GM18867 (cell line): Measurements from ENCODE around the gene PKNOX2.
"Not testable (repeated sequence)": the region's sequence is repeated elsewhere in the genome, so short reads cannot be mapped to it uniquely, and the experiment has no call there.

Experiments used
- ATAC-seq: cut with Tn5 transposase; IDR thresholded peaks from one replicate; pipeline ENCODE4 v1.9.1; 2021; ENCODE audit warnings: mild to moderate bottlenecking, moderate library complexity; ENCODE audit not compliant: unreplicated experiment

Gene PKNOX2

DNA sequence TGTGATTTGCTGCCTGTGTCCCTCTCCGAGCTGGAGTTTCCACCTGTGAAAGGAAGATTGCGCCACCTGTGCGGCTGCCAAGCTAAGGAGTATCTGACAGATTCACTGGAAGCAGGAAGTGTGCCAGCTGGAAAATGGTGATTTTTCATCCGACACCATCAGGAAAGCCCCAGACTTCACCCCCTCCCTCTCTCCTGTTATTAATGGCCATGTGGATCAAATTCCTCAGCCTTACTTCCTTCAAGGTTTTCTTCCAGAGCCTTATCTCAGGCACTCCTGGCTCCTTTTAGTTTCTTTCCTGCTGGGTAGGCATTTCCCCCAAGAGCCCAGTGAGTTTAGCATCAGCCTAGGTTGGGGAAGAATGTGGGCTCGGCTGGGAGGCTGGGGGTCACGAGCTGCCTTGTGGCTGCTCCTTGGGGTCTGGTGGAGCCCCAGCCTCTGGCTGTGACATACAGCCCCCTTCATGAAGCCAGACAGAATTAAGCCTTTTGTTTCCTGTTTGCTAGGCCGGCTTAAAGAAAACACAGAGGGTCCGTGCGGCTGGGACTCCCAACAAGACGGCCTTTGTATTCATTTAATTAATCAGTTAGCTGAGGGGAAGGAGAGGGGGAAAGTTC is 37.1 kb downstream of the PKNOX2 start:
- no peak for ATAC-seq

GRCh38 chr11:125202362-125202880 is 37.9 kb downstream of the PKNOX2 start:
- no peak for ATAC-seq

GRCh38 chr11:125202977-125203376 is 38.4 kb downstream of the PKNOX2 start:
- no peak for ATAC-seq

- no peak for ATAC-seq
Measured at GRCh38 chr11:125207866-125208425, 43.4 kb downstream of the PKNOX2 start.

GRCh38 chr11:125210066-125210465 is 45.5 kb downstream of the PKNOX2 start:
- ATAC-seq = no peak

GRCh38 chr11:125211191-125211947 is 46.8 kb downstream of the PKNOX2 start:
- ATAC-seq = no peak

DNA sequence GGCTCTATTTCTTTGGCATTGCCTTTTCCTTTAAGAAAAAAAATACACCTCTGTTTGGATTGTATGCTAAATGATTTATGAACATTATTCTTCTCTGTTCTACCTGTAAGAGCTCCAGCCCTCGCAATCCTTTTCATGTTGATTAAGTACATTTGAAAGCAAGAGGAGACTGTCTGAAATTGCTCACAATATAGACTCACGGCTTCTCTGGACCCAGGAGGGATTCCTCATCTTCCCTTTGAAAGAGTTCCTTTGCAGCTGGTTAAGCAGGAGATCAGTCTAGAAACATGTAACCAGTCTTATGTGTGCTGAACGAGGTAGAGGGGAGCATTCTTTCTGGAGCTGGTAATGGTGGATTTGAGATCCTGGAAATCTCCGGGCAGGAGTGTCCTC is 47.4 kb downstream of the PKNOX2 start:
- no peak for ATAC-seq

DNA sequence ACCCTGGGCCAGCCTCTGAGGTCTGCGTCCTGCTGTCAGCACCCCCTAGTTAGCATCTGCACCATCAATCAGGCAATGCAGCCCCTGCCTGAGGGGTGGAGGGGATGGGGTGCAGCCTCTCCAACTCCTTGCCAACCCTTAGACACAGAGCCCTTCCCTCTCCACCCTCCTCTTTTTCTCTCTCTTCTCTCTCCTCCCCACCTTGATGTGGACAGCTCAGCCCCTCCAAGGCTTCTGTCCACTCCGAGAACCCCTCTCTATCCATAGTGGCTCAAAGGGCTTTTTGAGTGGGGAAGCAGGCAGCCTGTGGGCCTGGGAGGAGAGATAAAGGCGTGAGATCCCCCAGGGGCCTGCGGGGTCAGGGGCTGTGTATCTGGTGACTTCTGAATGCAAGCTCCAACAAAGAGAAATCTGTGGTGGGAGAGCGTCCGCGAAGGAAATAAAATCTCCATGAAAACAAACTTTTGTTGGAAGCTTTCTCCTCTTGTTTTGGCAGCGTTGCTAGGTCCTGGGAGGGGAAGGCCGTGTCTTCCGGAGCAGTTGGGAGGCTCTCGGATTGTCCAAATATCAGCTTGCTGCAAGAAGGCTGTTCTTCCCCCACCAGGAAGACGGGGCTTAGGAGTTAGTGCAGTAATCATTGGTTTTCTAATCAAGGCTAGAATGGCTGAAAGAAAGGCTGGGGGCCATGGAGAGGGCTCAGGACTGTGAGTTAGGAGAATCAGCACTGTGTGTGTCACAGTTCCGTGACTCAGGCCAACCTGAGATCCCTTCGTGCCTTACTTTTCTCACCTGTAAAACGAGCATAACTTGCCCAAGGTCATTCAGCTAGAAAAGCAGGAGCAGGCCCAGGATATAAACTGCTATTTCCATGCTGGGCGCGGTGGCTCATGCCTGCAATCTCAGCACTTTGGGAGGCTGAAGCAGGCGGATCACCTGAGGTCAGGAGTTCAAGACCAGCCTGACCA is 50.3 kb downstream of the PKNOX2 start:
- no peak for ATAC-seq

DNA sequence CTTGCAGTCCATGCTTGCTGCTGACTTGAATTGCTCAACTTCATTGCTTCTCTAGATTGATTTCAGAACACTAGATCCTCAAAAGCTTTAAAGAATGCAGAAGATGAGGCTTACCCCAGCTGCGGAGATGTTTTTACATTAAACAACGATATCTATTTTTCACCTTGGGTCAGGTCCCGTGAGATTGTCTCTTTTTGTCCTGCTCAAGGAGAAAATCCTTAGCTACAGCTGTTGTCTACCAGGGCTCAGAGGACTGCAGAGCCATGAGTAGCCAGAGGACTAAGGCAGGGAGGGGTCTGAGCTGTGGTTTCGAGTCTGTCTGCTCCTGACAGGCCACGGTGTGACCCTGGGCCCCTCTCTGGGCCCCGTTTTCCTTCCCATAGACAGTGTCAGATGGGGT is 51.4 kb downstream of the PKNOX2 start:
- no peak for ATAC-seq

- no peak for ATAC-seq
Measured at GRCh38 chr11:125218336-125218735, 53.8 kb downstream of the PKNOX2 start.

DNA sequence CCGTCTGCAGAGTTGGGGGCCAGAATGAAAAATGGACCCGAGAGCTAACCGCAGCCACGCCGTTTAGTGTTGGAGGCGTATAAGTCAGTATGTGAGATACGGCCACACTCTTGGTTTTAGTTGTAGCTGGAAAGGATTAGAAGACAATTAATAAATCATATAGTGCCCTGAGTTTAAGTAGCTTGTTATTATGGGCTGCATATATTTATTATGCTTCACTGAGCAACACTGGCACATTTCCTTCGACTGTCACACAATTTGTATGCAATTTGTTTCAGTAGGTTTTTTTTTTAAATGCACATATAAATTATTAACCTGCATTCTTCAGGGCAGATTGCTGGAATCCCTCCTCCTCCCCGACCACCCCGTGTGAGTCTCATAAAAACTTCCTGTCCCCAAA is 56.9 kb downstream of the PKNOX2 start:
- ATAC-seq = no peak

- no peak for ATAC-seq
Measured at GRCh38 chr11:125222494-125222893, 57.9 kb downstream of the PKNOX2 start.

- ATAC-seq = not testable (repeated sequence)
Measured at GRCh38 chr11:125223161-125223560, 58.6 kb downstream of the PKNOX2 start.

GRCh38 chr11:125223901-125224361 is 59.4 kb downstream of the PKNOX2 start:
- ATAC-seq = no peak

DNA sequence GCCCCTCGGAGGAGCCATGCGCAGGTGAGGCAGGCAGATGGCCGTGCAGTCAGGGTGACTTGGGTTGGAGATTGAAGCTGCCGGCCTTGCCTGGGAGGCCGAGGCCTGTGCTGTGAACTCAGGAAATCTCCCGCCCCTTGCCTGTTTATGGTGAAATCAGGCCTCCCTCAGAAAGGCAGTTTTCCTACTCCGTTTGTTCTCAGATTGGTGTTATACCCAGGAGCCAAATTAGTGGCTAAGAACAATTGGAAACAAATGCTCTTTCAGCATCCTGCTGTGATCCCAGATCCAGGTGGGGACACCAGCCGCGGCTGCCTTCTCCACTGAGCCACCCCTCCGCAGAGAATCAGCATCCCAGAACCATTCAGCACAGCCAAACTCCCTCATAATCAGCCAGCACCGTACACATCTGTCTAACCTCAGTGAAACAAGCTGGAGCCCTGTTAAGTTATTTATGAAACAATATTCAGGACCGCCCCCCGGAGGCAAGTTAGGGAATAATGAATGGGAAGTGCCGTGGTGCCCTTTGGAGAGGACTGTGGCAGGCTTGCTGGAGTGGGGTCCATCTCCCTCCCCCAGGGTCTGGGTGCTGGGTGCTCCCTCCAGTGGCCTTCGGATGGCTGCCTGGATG is 60.0 kb downstream of the PKNOX2 start:
- ATAC-seq = no peak

GRCh38 chr11:125225401-125225800 is 60.9 kb downstream of the PKNOX2 start:
- no peak for ATAC-seq

GRCh38 chr11:125226031-125226430 is 61.5 kb downstream of the PKNOX2 start:
- no peak for ATAC-seq

- ATAC-seq = no peak
Measured at GRCh38 chr11:125226706-125227105, 62.2 kb downstream of the PKNOX2 start.

- no peak for ATAC-seq
Measured at GRCh38 chr11:125227151-125227550, 62.6 kb downstream of the PKNOX2 start.

DNA sequence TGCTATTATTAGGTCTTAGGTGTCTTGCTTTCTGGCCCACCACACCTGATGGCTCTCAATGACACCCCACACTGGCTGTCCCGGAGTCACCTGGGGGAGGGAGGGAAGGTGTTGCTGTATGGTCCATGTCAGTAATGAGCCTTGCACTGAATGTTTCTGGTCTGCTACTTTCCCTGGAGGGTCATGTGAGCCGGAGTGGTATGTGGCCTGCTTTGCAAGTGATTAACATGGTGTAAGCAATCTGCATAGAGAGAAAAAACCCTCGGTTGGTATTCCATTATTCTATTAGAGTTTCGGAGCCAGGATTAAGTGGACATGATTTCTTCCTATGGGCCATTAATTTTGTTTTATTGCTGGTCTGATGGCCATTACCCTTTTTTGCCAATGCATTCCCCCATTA is 63.9 kb downstream of the PKNOX2 start:
- no peak for ATAC-seq
